HG03280 (cell line): Measurements from ENCODE around the gene GDA.
"Not testable (repeated sequence)": the region's sequence is repeated elsewhere in the genome, so short reads cannot be mapped to it uniquely, and the experiment has no call there.

Experiments
- ATAC-seq: cut with Tn5 transposase; IDR thresholded peaks from one replicate; pipeline ENCODE4 v1.9.1; 2021; ENCODE audit warnings: mild to moderate bottlenecking, moderate library complexity; ENCODE audit not compliant: unreplicated experiment

Gene GDA

GRCh38 chr9:72204062-72204461, 54.8 kb downstream of the GDA start:
- ATAC-seq = no peak

DNA sequence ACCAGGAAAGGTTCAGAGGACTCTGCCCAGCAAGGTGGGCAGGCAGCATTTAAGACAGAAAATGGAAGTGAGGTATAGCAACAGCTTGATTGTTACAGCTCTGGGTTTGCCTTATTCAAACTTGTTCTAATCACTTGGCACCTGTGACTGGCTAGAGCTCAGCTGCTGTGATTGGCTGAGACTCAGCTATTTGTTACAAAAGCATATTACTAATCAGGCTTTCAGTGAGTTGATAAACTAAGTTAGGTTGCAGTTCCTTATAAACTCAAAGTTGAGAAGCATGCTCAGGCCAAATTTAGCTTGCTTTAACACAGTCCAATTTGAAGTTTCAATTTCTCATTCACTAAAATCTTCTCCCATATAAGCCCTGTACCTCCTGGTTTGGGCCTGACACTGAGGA, 56.3 kb downstream of the GDA start:
- peak; percentile 62 for ATAC-seq

DNA sequence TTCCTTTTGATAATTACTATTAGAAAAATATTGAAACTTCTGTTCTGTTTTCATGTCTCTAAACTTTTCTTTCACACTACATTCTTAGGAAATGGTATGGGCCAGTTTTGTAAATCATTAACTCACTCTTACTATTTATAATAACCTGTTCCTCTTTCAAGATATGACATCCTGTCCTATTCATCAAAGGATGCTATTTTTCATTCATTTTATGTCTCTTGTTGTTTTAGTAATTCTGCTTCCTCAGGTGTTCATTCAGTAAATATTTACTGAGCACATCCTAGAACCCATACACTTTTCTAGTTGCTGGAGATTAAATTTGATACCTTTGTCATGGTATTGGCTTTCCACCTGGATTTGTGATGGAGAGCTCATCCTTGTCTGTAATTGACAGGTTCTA, 58.0 kb downstream of the GDA start:
- ATAC-seq = no peak

GRCh38 chr9:72210522-72210921, 61.3 kb downstream of the GDA start:
- no peak for ATAC-seq

- no peak for ATAC-seq
Measured at GRCh38 chr9:72211047-72211446, 61.8 kb downstream of the GDA start.

DNA sequence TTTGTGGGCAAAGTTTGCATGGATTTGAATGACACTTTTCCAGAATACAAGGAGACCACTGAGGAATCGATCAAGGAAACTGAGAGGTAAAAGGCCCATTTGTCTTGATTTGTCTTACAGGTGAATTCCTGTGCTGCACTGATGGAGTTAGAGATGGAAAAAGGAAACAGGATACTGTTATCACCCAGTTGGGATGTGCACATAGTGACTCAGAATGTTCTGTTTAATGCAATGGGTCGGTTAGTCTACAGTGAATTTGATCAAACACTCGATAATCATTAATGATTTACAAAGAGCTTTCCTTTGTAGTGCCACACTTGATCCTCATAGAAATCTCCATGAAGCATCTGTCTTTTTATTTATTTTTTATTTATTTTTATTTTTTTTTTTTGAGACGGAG, 64.7 kb downstream of the GDA start:
- ATAC-seq = no peak

GRCh38 chr9:72217306-72217842, 68.1 kb downstream of the GDA start:
- no peak for ATAC-seq

DNA sequence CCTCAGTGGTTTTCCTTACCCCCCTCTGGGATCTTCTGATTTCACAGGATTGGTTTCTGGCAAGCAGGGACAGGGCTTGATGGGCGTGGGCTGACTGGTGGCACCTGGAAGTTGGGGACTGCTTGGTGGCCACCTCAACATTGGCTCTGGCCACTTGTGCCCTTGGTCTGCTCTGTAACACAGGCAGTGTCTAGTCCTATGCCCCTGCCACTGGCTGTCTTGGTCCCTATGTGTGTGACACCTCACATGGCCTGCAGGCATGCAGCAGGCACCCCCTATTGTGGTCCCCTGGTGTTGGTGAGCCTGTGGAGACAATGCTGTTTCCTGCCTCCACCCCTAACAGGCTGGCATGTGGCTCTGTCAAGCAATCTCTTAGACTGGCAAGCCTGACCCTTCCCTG, 71.3 kb downstream of the GDA start:
- no peak for ATAC-seq

DNA sequence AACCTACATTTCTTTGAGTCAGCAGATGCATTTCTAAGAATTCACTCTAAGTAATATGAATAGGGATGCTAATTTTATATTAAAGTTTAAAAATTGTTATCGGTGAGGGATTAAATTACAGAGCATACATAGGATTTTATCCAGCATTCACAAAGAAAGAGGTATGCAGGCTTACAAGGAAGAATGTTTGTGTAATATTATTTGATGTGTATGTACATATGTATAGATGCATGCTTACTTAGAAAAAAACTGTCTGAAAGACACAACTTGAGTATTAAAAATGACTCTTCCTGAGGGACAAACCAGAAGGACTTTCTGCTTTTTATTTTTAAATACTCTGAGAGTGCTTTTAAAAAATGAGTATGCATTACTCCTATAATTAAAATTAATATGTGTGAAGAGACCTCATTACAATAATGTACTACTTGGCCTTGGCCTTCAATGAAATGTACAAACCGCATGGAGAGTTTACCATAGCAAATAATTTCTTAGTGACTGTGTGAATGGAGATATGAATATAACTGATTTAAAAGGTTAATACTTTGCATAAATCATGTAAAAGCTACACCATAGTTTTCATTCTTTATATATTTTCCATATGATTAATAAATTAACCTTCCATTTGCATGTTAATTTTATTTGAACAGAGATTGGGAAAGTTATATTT, 77.0 kb downstream of the GDA start:
- ATAC-seq = no peak

DNA sequence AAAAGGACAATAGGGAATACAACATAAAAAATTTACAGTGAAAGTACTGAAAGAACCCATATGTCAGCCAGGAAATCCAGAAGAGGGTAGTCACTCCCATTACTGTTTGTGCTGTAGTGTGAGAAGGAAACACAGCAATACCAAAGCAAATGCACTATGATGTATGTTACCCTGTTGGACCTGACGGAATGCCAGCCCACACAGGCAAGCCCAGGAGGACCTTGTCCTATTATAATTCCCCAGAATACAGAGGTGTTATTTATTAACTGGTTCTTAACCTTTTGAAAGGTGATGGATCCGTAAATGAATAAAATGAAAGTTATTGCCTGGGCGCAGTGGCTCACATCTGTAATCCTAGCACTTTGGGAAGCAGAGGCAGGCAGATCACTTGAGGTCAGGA, 79.0 kb downstream of the GDA start:
- ATAC-seq = no peak

- no peak for ATAC-seq
Measured at GRCh38 chr9:72232778-72233177, 83.5 kb downstream of the GDA start.

GRCh38 chr9:72247549-72247948, 98.3 kb downstream of the GDA start:
- no peak for ATAC-seq

DNA sequence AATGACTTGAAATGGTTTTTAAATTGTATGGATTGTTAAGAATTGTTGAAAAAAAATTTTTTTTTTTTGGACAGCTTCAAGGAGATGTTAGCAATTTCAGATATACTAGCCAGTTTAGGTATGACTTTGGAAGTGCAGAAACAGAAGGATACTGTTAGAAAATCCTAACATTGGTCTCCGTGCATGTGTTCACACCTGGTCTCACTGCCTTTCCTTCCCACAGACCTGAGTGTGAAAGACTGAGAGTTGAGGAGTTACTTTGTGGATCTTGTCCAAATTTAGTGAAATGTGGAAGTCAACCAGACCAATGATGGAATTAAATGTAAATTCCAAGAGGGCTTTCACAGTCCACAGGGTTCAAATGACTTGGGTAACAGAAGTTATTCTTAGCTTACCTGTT, 102.3 kb downstream of the GDA start:
- no peak for ATAC-seq

GRCh38 chr9:72254901-72255545, 105.8 kb downstream of the GDA start:
- ATAC-seq = no peak

GRCh38 chr9:72255569-72255968, 106.3 kb downstream of the GDA start:
- no peak for ATAC-seq

DNA sequence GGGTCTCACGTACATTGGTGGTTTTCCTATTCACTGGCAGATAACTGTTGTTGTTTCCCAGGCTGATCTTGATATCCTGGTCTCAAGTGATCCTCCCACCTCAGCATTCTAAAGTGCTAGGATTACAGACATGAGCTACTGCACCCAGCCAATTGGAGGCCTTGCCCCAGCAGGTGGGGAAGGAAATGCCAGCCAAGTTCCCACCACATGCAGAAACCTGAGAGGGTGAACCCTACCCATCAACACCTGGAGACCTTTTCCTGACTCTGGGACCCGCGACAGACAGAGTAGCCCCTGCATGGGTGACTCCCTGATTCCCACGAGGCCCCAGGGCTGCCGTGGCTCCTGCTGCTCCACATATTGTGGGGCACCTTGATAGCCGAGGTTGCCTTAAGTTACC, 107.7 kb downstream of the GDA start:
- no peak for ATAC-seq

- ATAC-seq = no peak
Measured at GRCh38 chr9:72257814-72258213, 108.6 kb downstream of the GDA start.

- ATAC-seq = no peak
Measured at GRCh38 chr9:72262063-72262462, 112.8 kb downstream of the GDA start.

DNA sequence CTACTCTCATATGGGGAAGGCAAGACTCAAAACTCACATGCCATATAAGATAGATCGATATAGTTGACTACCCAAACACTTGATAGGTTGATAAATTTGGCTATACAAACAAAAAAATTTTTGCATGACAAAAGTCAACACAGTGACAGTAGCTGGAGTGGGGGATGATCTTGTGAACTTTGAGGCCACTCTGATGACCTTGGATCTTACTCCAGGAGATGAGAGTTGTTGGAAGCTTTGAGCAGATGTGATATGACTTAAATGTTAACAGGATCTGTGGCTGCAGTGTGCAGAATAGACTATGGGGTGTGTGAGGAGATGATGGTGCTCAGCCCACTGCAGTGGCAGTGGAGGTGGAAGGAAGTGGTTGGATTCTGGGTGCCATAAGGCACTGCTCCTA, 114.3 kb downstream of the GDA start:
- no peak for ATAC-seq

DNA sequence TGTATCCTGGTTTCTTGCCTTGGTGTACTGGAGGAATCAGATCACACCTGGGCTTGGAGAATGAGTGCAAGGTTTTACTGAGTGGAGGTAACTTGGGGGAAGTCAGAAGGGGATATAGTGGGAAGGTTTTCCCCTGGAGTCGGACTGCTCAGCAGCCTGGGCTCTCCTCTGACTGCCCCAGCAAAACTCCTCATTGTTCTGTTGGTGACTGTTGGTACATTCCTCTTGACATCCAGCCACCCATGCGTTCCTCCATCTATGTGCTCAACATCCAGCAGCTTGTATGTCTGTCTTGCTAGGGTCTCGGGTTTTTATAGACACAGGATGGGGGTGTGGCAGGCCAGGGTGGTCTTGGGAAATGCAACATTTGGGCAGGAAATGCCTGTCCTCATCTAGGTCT, 119.7 kb downstream of the GDA start:
- ATAC-seq = no peak

DNA sequence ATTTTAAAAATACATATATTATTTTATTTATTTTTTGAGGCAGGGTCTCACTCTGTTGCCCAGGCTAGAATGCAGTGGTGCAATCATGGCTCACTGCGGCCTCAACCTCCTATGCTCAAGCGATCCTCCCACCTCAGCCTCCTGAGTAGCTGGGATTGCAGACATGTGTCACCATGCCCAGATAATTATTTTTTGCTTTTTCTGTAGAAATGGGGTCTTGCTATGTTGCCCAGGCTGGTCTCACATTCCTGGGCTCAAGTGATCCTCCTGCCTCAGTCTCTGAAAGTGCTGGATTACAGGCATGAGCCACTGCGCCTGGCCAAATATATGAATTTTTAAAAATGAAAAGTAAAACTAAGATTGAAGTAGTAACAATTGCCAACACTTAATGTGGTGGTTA, 121.1 kb downstream of the GDA start:
- not testable (repeated sequence) for ATAC-seq

GRCh38 chr9:72271613-72272478, 122.6 kb downstream of the GDA start:
- ATAC-seq = peak; percentile 70
